ENCODE measurements around the gene XKR7. TPM values are rescaled to one million over a fixed set of nuclear protein-coding genes. Genes with fewer than 3 reads are reported as not detected.

The XKR7 gene
- total and polyA plus RNA-seq, 2 donors (not counting 3 experiments of a cell fraction or from before 2014, with no cell fraction given) = 0.04 TPM; not detected in 1

- intact Hi-C loops (cut with micrococcal nuclease) (no loop called here), dilution Hi-C loops (cut with MboI; ENCODE audit: extremely low pct_ligation_motif_present, low sequenced_read_pairs) (no loop called here)
- H4K20me1 ChIP-seq (replicated peaks; ENCODE audit: control insufficient read depth, extremely low read depth, insufficient read depth, low read length) = no peaks in the 10 kb centered on the region
- DNase-seq (ENCODE audit: low read depth, low spot score) = no peak
- no peak overlapping the region for H3K4me2 ChIP-seq (ENCODE audit: insufficient read depth, low read length)
- H3K9me1 ChIP-seq (replicated peaks; ENCODE audit: control insufficient read depth, extremely low read depth, insufficient read depth, low read length) = no peaks in the 10 kb centered on the region
- TF ChIP-seq MAX (IDR thresholded peaks at IDR 0.05; ENCODE audit: insufficient read depth, insufficient read length) (no peak), FOS (IDR thresholded peaks at IDR 0.05; ENCODE audit: borderline replicate concordance, insufficient read depth, low read length) (no peak), JUN (IDR thresholded peaks at IDR 0.05; ENCODE audit: borderline replicate concordance, insufficient read depth, insufficient read length, low read depth) (no peak), MYC (IDR thresholded peaks at IDR 0.05; ENCODE audit: low read depth, low read length) (no peak), EZH2 (IDR thresholded peaks at IDR 0.05; ENCODE audit: borderline replicate concordance, low read depth, low read length, severe bottlenecking) (no peak), GATA2 (IDR thresholded peaks at IDR 0.05; ENCODE audit: insufficient read depth, insufficient read length, low read depth, low read length) (no peak), CTCF (IDR thresholded peaks at IDR 0.05; ENCODE audit: extremely low read depth in 1 of 2, insufficient read depth in 1 of 2, low read depth in 1 of 2, low read length in 2 of 2) (no peak), POLR2AphosphoS5 (IDR thresholded peaks at IDR 0.05; ENCODE audit: insufficient read depth, low read depth, low read length) (no peak), POLR2A (IDR thresholded peaks at IDR 0.05; ENCODE audit: low read depth, low read length) (no peak)
- POLR2A ChIA-PET = no interaction called here
- H3K9me3 ChIP-seq (replicated peaks; ENCODE audit: control insufficient read depth, insufficient read depth, low read length) = no peaks in the 10 kb centered on the region
- no peaks in the 10 kb centered on the region for H3K4me1 ChIP-seq (ENCODE audit: control insufficient read depth, extremely low read depth, insufficient read depth, low read length)
- H3K4me3 ChIP-seq (replicated peaks in 1 of 3; ENCODE audit: insufficient read depth in 1 of 3, low read depth in 1 of 3, low read length in 3 of 3) = no peak overlapping the region
- H3K9ac ChIP-seq (replicated peaks; ENCODE audit: extremely low read depth, insufficient read depth, low read length) = no peak overlapping the region
- H3K27ac ChIP-seq (ENCODE audit: insufficient read depth, low read depth, low read length) = no peak overlapping the region
- H2AFZ ChIP-seq (ENCODE audit: low read depth, low read length) = no peak overlapping the region
- no TSS peak for BruUV-seq (replicated peaks)
- H3K27me3 ChIP-seq (ENCODE audit: control insufficient read depth in 2 of 2, insufficient read depth in 2 of 2, low read length in 2 of 2) = peaks cover 6 to 7% of the 10 kb centered on the region in 2 experiments
- FAIRE-seq = no peak
- CTCF ChIA-PET = no interaction called here
- no peaks in the 10 kb centered on the region for H3K36me3 ChIP-seq (ENCODE audit: control insufficient read depth in 2 of 2, extremely low read depth in 1 of 2, insufficient read depth in 2 of 2, low read length in 2 of 2)
- H3K79me2 ChIP-seq (ENCODE audit: control insufficient read depth, insufficient read depth, low read length) = no peaks in the 10 kb centered on the region
Observed at GRCh38 chr20:31926493-31926892, 41.5 kb upstream of the XKR7 start.
